Sciatic nerve (tissue), 2 donors: ENCODE data around the gene MYO1G. TPM values are rescaled to one million over a fixed set of nuclear protein-coding genes. Genes with fewer than 3 reads are reported as not detected.

Experiments
- ATAC-seq: fragments of 200-7000 bp; cut with Tn5 transposase; one replicate; pipeline ENCODE4 v1.9.1; 2020; ENCODE audit warnings: mild to moderate bottlenecking, moderate library complexity
- DNase-seq: peaks from one replicate; pipeline ENCODE4 v3.0.0-alpha.2; 2020; ENCODE audit warnings: low spot score
- intact Hi-C: fragments of 100-400 bp; cut with DNase I; formaldehyde crosslinking; loops from one replicate; pipeline ENCODE4 v1.14.2; 2022
- total RNA-seq: library from RNA; stranded (reverse); fragmentation: NEBNext Ultra II Directional; extraction: Animal tissue kit (Norgen Biotek cat#: 25700); gene quantifications from one replicate; pipeline ENCODE4 v1.2.1, GENCODE V29; 2021
- donor health status: DM: no; HTN: no; CAD: no.
- donor health status: DM: no; HTN: no; CAD: no.

The MYO1G gene
- total RNA-seq, 1 donor from 2014 or later = 8.8 TPM

GRCh38 chr7:44914992-44915607 lies 63.7 kb downstream of the MYO1G start:
- intact Hi-C loops = no loop called here
- ATAC-seq (no peak), DNase-seq (no peak)

- intact Hi-C loops = no loop called here
- ATAC-seq (no peak), DNase-seq (no peak)
These were observed 66.0 kb downstream of the MYO1G start for GRCh38 chr7:44912775-44913347.

Other genes with a start within 250 kb of the MYO1G start
- 92.7 TPM for gene ZMIZ2, start 230.2 kb downstream of the MYO1G start, total RNA-seq
- gene PPIA, start 182.3 kb downstream of the MYO1G start, total RNA-seq = 637 TPM
- gene H2AZ2, start 130.9 kb downstream of the MYO1G start, total RNA-seq = 159 TPM
- 27.6 TPM for gene PURB, start 93.5 kb downstream of the MYO1G start, total RNA-seq
- gene CCM2, start 21.2 kb upstream of the MYO1G start, total RNA-seq = 42.9 TPM
- gene NACAD, start 110.0 kb upstream of the MYO1G start, total RNA-seq = 12.0 TPM
- 39.5 TPM for gene TBRG4, start 132.7 kb upstream of the MYO1G start, total RNA-seq
- gene RAMP3, start 178.8 kb upstream of the MYO1G start, total RNA-seq = 59.6 TPM